Measurements from ENCODE around the gene MLEC. TPM values are rescaled to one million over a fixed set of nuclear protein-coding genes. Genes with fewer than 3 reads are reported as not detected.

Gene MLEC
- total and polyA plus RNA-seq, 2 experiments from 2014 or later = 79.4 to 119 TPM

GRCh38 chr12:120680165-120680738 is 6.7 kb upstream of the MLEC start:
- no peaks in the 10 kb centered on the region for H3K9me3 ChIP-seq (ENCODE audit: low read depth)
- H3K79me2 ChIP-seq (ENCODE audit: insufficient read depth) = no peaks in the 10 kb centered on the region
- H3K9me2 ChIP-seq (ENCODE audit: insufficient read depth) = no peaks in the 10 kb centered on the region
- H4K20me1 ChIP-seq (ENCODE audit: insufficient read depth) = no peaks in the 10 kb centered on the region
- H3K4me3 ChIP-seq = no peak overlapping the region
- no peak overlapping the region for H3K4me2 ChIP-seq (ENCODE audit: unreplicated experiment)
- no peaks in the 10 kb centered on the region for H3K27me3 ChIP-seq (replicated peaks; ENCODE audit: insufficient read depth)
- WGBS, 2 experiments (ENCODE audit: low coverage in 1 of 2, low lambda C conversion rate in 2 of 2, missing lambda C conversion rate in 2 of 2) = 35 to 42% methylated on average over 5 of the region's 5 CpGs
- H3K9ac ChIP-seq = no peak overlapping the region
- H3K27ac ChIP-seq = no peak overlapping the region
- H3F3A ChIP-seq (ENCODE audit: insufficient read depth) = peaks cover 9% of the 10 kb centered on the region
- DNase-seq = no peak
- TF ChIP-seq EZH2 (IDR thresholded peaks at IDR 0.05; ENCODE audit: insufficient read depth, poor library complexity, severe bottlenecking) = no peak
- no peak for TF ChIP-seq EZH2phosphoT487 (IDR thresholded peaks at IDR 0.05; ENCODE audit: insufficient read depth, low read depth)
- in situ Hi-C loops (cut with MboI) = no loop called here
- no peak overlapping the region for H2AFZ ChIP-seq
- H3K4me1 ChIP-seq (ENCODE audit: insufficient read depth) = no peaks in the 10 kb centered on the region
- no peaks in the 10 kb centered on the region for H3K36me3 ChIP-seq (ENCODE audit: low read depth)

- Histone ChIP-seq H3K4me3 (no peak overlapping the region), H3F3A (ENCODE audit: insufficient read depth) (peaks cover 17% of the 10 kb centered on the region), H2AFZ (peak overlapping the region; percentile 48; the same call in 1 of the 2 replicates), H3K9me3 (ENCODE audit: low read depth) (no peaks in the 10 kb centered on the region), H3K27ac (peak overlapping the region; percentile 28; the same call in 1 of the 2 replicates), H4K20me1 (ENCODE audit: insufficient read depth) (0 out of 2 replicates have a peak, but pooled peaks cover 5% of the 10 kb centered on the region), H3K79me2 (ENCODE audit: insufficient read depth) (peaks cover 22% of the 10 kb centered on the region), H3K36me3 (ENCODE audit: low read depth) (no peaks in the 10 kb centered on the region), H3K9ac (no peak overlapping the region), H3K27me3 (replicated peaks; ENCODE audit: insufficient read depth) (no peaks in the 10 kb centered on the region), H3K4me1 (ENCODE audit: insufficient read depth) (peaks cover 10% of the 10 kb centered on the region), H3K4me2 (ENCODE audit: unreplicated experiment) (no peak overlapping the region), H3K9me2 (ENCODE audit: insufficient read depth) (no peaks in the 10 kb centered on the region)
- TF ChIP-seq EZH2phosphoT487 (IDR thresholded peaks at IDR 0.05; ENCODE audit: insufficient read depth, low read depth) (no peak), EZH2 (IDR thresholded peaks at IDR 0.05; ENCODE audit: insufficient read depth, poor library complexity, severe bottlenecking) (no peak)
- WGBS, 2 experiments (ENCODE audit: low coverage in 1 of 2, low lambda C conversion rate in 2 of 2, missing lambda C conversion rate in 2 of 2) = 20 to 22% methylated on average over 8 of the region's 8 CpGs
- peak; percentile 83 for DNase-seq
- in situ Hi-C loops (cut with MboI) = no loop called here
Measured at GRCh38 chr12:120684523-120684932, 2.4 kb upstream of the MLEC start.

GRCh38 chr12:120685522-120685921 is 1.4 kb upstream of the MLEC start:
- H3K27me3 ChIP-seq (replicated peaks; ENCODE audit: insufficient read depth) = no peaks in the 10 kb centered on the region
- no peaks in the 10 kb centered on the region for H3K36me3 ChIP-seq (ENCODE audit: low read depth)
- in situ Hi-C loops (cut with MboI) = no loop called here
- peak overlapping the region; percentile 94; the same call in 1 of the 2 replicates for H3K9ac ChIP-seq
- H4K20me1 ChIP-seq (ENCODE audit: insufficient read depth) = 0 out of 2 replicates have a peak, but pooled peaks cover 5% of the 10 kb centered on the region
- peaks cover 17% of the 10 kb centered on the region for H3F3A ChIP-seq (ENCODE audit: insufficient read depth)
- peak overlapping the region; percentile 92 for H2AFZ ChIP-seq
- peak overlapping the region; percentile 91 for H3K4me3 ChIP-seq
- no peaks in the 10 kb centered on the region for H3K9me2 ChIP-seq (ENCODE audit: insufficient read depth)
- no peak for TF ChIP-seq EZH2 (IDR thresholded peaks at IDR 0.05; ENCODE audit: insufficient read depth, poor library complexity, severe bottlenecking)
- peak overlapping the region; percentile 97 for H3K4me2 ChIP-seq (ENCODE audit: unreplicated experiment)
- H3K4me1 ChIP-seq (ENCODE audit: insufficient read depth) = peaks cover 14% of the 10 kb centered on the region
- DNase-seq = no peak
- H3K9me3 ChIP-seq (ENCODE audit: low read depth) = no peaks in the 10 kb centered on the region
- no peak overlapping the region for H3K27ac ChIP-seq
- peaks cover 32% of the 10 kb centered on the region for H3K79me2 ChIP-seq (ENCODE audit: insufficient read depth)
- 56 to 62% methylated on average over 3 of the region's 3 CpGs for WGBS, 2 experiments (ENCODE audit: low coverage in 1 of 2, low lambda C conversion rate in 2 of 2, missing lambda C conversion rate in 2 of 2)

GRCh38 chr12:120686151-120686689 is 729 bp upstream of the MLEC start:
- TF ChIP-seq EZH2 (IDR thresholded peaks at IDR 0.05; ENCODE audit: insufficient read depth, poor library complexity, severe bottlenecking) = no peak
- TF ChIP-seq EZH2phosphoT487 (IDR thresholded peaks at IDR 0.05; ENCODE audit: insufficient read depth, low read depth) = no peak
- no peaks in the 10 kb centered on the region for H3K27me3 ChIP-seq (replicated peaks; ENCODE audit: insufficient read depth)
- peak; percentile 100 for DNase-seq
- peak overlapping the region; percentile 94 for H3K9ac ChIP-seq
- in situ Hi-C loops (cut with MboI) = no loop called here
- H3K4me2 ChIP-seq (ENCODE audit: unreplicated experiment) = peak overlapping the region; percentile 97
- H4K20me1 ChIP-seq (ENCODE audit: insufficient read depth) = 0 out of 2 replicates have a peak, but pooled peaks cover 5% of the 10 kb centered on the region
- peak overlapping the region; percentile 92 for H2AFZ ChIP-seq
- H3K27ac ChIP-seq = peak overlapping the region; percentile 96
- no peaks in the 10 kb centered on the region for H3K9me2 ChIP-seq (ENCODE audit: insufficient read depth)
- H3F3A ChIP-seq (ENCODE audit: insufficient read depth) = peaks cover 17% of the 10 kb centered on the region
- H3K36me3 ChIP-seq (ENCODE audit: low read depth) = no peaks in the 10 kb centered on the region
- WGBS, 2 experiments (ENCODE audit: low coverage in 1 of 2, low lambda C conversion rate in 2 of 2, missing lambda C conversion rate in 2 of 2) = 1% methylated on average over 40 to 46 of the region's 46 CpGs
- peaks cover 14% of the 10 kb centered on the region for H3K4me1 ChIP-seq (ENCODE audit: insufficient read depth)
- H3K4me3 ChIP-seq = peak overlapping the region; percentile 91
- peaks cover 39% of the 10 kb centered on the region for H3K79me2 ChIP-seq (ENCODE audit: insufficient read depth)
- H3K9me3 ChIP-seq (ENCODE audit: low read depth) = no peaks in the 10 kb centered on the region
